ENCODE results near the gene ARFGAP1. TPM values are rescaled to one million over a fixed set of nuclear protein-coding genes. Genes with fewer than 3 reads are reported as not detected.

Gene ARFGAP1
- total RNA-seq, 4 donors from 2014 or later = 16.1 to 46.2 (median 22.7) TPM

- TF ChIP-seq CTCF (IDR thresholded peaks at IDR 0.05; ENCODE audit: low read depth) = no peak
These were observed 53.1 kb downstream of the ARFGAP1 start for GRCh38 chr20:63325554-63326313.

GRCh38 chr20:63326314-63327230 lies 54.0 kb downstream of the ARFGAP1 start:
- TF ChIP-seq CTCF (IDR thresholded peaks at IDR 0.05; ENCODE audit: low read depth) = no peak

- no peak for TF ChIP-seq CTCF (IDR thresholded peaks at IDR 0.05; ENCODE audit: low read depth)
These were observed 54.7 kb downstream of the ARFGAP1 start for GRCh38 chr20:63327231-63327745.

- no peak for TF ChIP-seq CTCF (IDR thresholded peaks at IDR 0.05; ENCODE audit: low read depth)
These were observed 55.5 kb downstream of the ARFGAP1 start for GRCh38 chr20:63328026-63328700.

GRCh38 chr20:63328718-63329275 lies 56.2 kb downstream of the ARFGAP1 start:
- no peak for TF ChIP-seq CTCF (IDR thresholded peaks at IDR 0.05; ENCODE audit: low read depth)

GRCh38 chr20:63329331-63330083 lies 56.9 kb downstream of the ARFGAP1 start:
- TF ChIP-seq CTCF (IDR thresholded peaks at IDR 0.05; ENCODE audit: low read depth) = no peak

All from subcutaneous adipose tissue (tissue), 4 donors.